HEK293 (cell line): ENCODE data around the gene JAM3.

Experiments
- CTCF ChIA-PET: fragments of 350-600 bp; formaldehyde crosslinking; extraction: SDS; loops from one replicate; lab custom pipeline; 2021; ENCODE audit warnings: antibody characterized with exemption; lab: Yijun Ruan, JAX
- POLR2A ChIA-PET: fragments of 300-600 bp; formaldehyde crosslinking; extraction: SDS; loops from one replicate; lab custom pipeline; 2020; ENCODE audit warnings: antibody characterized with exemption, inconsistent platforms; lab: Yijun Ruan, JAX
- H3K27ac ChIP-seq: fragments of 200-500 bp; sonication (Bioruptor generic); 2 replicates; pipeline ENCODE4 v1.5.1; 2014; ENCODE audit warnings: low read depth, low read length, control low read depth, inconsistent platforms; ENCODE audit errors: extremely low read depth
- H3K36me3 ChIP-seq, 2 experiments: fragments of 200-500 bp in 1 of 2; sonication (Bioruptor generic) in 1 of 2; 1 replicate in 1 of 2; 2 replicates in 1 of 2; pipeline ENCODE4 v1.5.1; 2014 to 2017; ENCODE audit warnings: inconsistent platforms in 2 of 2, low read length in 2 of 2; ENCODE audit not compliant: control insufficient read depth in 2 of 2, insufficient read depth in 1 of 2
- H3K4me1 ChIP-seq: fragments of 200-500 bp; sonication (Bioruptor generic); 2 replicates; pipeline ENCODE4 v1.5.1; 2014; ENCODE audit warnings: mild to moderate bottlenecking, low read length, inconsistent platforms; ENCODE audit not compliant: control insufficient read depth, insufficient read depth
- H3K4me3 ChIP-seq: 2 replicates; pipeline ENCODE4 v1.5.1; 2011; ENCODE audit warnings: low read depth, mild to moderate bottlenecking, control low read depth, low read length, moderate library complexity
- H3K9me3 ChIP-seq: fragments of 200-500 bp; sonication (Bioruptor generic); 2 replicates; pipeline ENCODE4 v1.5.1; 2014; ENCODE audit warnings: low read depth, low read length, inconsistent platforms; ENCODE audit not compliant: control insufficient read depth, insufficient read depth
- GLIS2 ChIP-seq: fragments of 450-650 bp; formaldehyde crosslinking; IDR thresholded peaks from 2 replicates; pipeline ENCODE4 v1.5.1; 2016; ENCODE audit warnings: missing biosample characterization, missing genetic modification characterization
- IKZF3 ChIP-seq: fragments of 450-650 bp; IDR thresholded peaks from 2 replicates; pipeline ENCODE4 v1.5.0; 2018; ENCODE audit warnings: missing biosample characterization, mild to moderate bottlenecking, missing genetic modification characterization, moderate library complexity
- PRDM1 ChIP-seq: fragments of 450-650 bp; formaldehyde crosslinking; IDR thresholded peaks from 2 replicates; pipeline ENCODE4; 2016; ENCODE audit warnings: missing biosample characterization, missing genetic modification characterization
- SCRT1 ChIP-seq: fragments of 450-650 bp; formaldehyde crosslinking; IDR thresholded peaks from 2 replicates; pipeline ENCODE4 v1.5.1; 2016; ENCODE audit warnings: missing biosample characterization, missing genetic modification characterization, borderline replicate concordance
- SETDB1 ChIP-seq: IDR thresholded peaks from one replicate; pipeline ENCODE4 v1.6.1; 2017; ENCODE audit warnings: mild to moderate bottlenecking, low read length, moderate library complexity, mixed read lengths; ENCODE audit not compliant: insufficient read length
- SP2 ChIP-seq: fragments of 450-650 bp; formaldehyde crosslinking; IDR thresholded peaks from 2 replicates; pipeline ENCODE4 v1.5.1; 2016; ENCODE audit warnings: missing biosample characterization, missing genetic modification characterization
- SP3 ChIP-seq: fragments of 450-650 bp; formaldehyde crosslinking; IDR thresholded peaks from 2 replicates; pipeline ENCODE4 v1.5.1; 2016; ENCODE audit warnings: missing biosample characterization, missing genetic modification characterization
- ZBTB44 ChIP-seq: fragments of 450-650 bp; IDR thresholded peaks from 2 replicates; pipeline ENCODE4 v1.5.1; 2018; ENCODE audit warnings: missing biosample characterization, mild to moderate bottlenecking, missing genetic modification characterization
- ZBTB8A ChIP-seq: fragments of 450-650 bp; formaldehyde crosslinking; IDR thresholded peaks from 2 replicates; pipeline ENCODE4 v1.5.1; 2016; ENCODE audit warnings: missing biosample characterization, missing genetic modification characterization
- ZEB2 ChIP-seq: fragments of 450-650 bp; formaldehyde crosslinking; IDR thresholded peaks from 2 replicates; pipeline ENCODE4 v1.5.1; 2016; ENCODE audit warnings: missing biosample characterization, missing genetic modification characterization
- ZIC2 ChIP-seq: fragments of 450-650 bp; formaldehyde crosslinking; IDR thresholded peaks from 2 replicates; pipeline ENCODE4 v1.5.1; 2016; ENCODE audit warnings: missing biosample characterization, missing genetic modification characterization
- ZNF132 ChIP-seq: fragments of 450-650 bp; formaldehyde crosslinking; IDR thresholded peaks from 2 replicates; pipeline ENCODE4 v1.5.1; 2017; ENCODE audit warnings: missing biosample characterization, missing genetic modification characterization, borderline replicate concordance
- ZNF280D ChIP-seq: fragments of 450-650 bp; formaldehyde crosslinking; IDR thresholded peaks from 2 replicates; pipeline ENCODE4 v1.5.1; 2016; ENCODE audit warnings: missing biosample characterization, missing genetic modification characterization
- ZNF335 ChIP-seq: fragments of 450-650 bp; formaldehyde crosslinking; conservative IDR thresholded peaks from 2 replicates; pipeline ENCODE4 v1.5.1; 2016; ENCODE audit warnings: missing biosample characterization, missing genetic modification characterization
- ZNF510 ChIP-seq: fragments of 450-650 bp; formaldehyde crosslinking; IDR thresholded peaks from 2 replicates; pipeline ENCODE4 v1.5.1; 2018; ENCODE audit warnings: mild to moderate bottlenecking, missing genetic modification characterization, missing biosample characterization; ENCODE audit not compliant: insufficient replicate concordance
- ZNF600 ChIP-seq: fragments of 450-650 bp; formaldehyde crosslinking; IDR thresholded peaks from 2 replicates; pipeline ENCODE4 v1.5.1; 2016; ENCODE audit warnings: missing biosample characterization, missing genetic modification characterization
- ZNF610 ChIP-seq: fragments of 450-650 bp; formaldehyde crosslinking; IDR thresholded peaks from 2 replicates; pipeline ENCODE4 v1.5.1; 2016; ENCODE audit warnings: missing biosample characterization, missing genetic modification characterization, borderline replicate concordance
- ZNF670 ChIP-seq: fragments of 450-650 bp; formaldehyde crosslinking; IDR thresholded peaks from 2 replicates; pipeline ENCODE4 v1.5.1; 2016; ENCODE audit warnings: missing biosample characterization, missing genetic modification characterization, low read depth
- ZSCAN16 ChIP-seq: fragments of 450-650 bp; formaldehyde crosslinking; IDR thresholded peaks from 2 replicates; pipeline ENCODE4 v1.5.1; 2016; ENCODE audit warnings: missing biosample characterization, missing genetic modification characterization
- ZSCAN30 ChIP-seq: fragments of 450-650 bp; IDR thresholded peaks from 2 replicates; pipeline ENCODE4 v1.5.1; 2018; ENCODE audit warnings: missing biosample characterization, mild to moderate bottlenecking, missing genetic modification characterization, moderate library complexity
- TF ChIP-seq, protein P1 (sequence below): fragments of 450-650 bp; formaldehyde crosslinking; IDR thresholded peaks from 2 replicates; pipeline ENCODE4 v1.5.1; 2016; ENCODE audit warnings: missing biosample characterization, missing genetic modification characterization
- TF ChIP-seq, protein P2 (sequence below): fragments of 450-650 bp; formaldehyde crosslinking; optimal IDR thresholded peaks from 2 replicates; pipeline ENCODE3; 2016; ENCODE audit warnings: missing biosample characterization, mild to moderate bottlenecking, missing genetic modification characterization
- TF ChIP-seq, protein P3 (sequence below): fragments of 450-650 bp; formaldehyde crosslinking; IDR thresholded peaks from 2 replicates; pipeline ENCODE4 v1.5.1; 2017; ENCODE audit warnings: missing biosample characterization, missing genetic modification characterization
- TF ChIP-seq, protein P4 (sequence below): fragments of 450-650 bp; formaldehyde crosslinking; IDR thresholded peaks from 2 replicates; pipeline ENCODE4 v1.5.1; 2016; ENCODE audit warnings: missing biosample characterization, missing genetic modification characterization

JAM3 gene

DNA sequence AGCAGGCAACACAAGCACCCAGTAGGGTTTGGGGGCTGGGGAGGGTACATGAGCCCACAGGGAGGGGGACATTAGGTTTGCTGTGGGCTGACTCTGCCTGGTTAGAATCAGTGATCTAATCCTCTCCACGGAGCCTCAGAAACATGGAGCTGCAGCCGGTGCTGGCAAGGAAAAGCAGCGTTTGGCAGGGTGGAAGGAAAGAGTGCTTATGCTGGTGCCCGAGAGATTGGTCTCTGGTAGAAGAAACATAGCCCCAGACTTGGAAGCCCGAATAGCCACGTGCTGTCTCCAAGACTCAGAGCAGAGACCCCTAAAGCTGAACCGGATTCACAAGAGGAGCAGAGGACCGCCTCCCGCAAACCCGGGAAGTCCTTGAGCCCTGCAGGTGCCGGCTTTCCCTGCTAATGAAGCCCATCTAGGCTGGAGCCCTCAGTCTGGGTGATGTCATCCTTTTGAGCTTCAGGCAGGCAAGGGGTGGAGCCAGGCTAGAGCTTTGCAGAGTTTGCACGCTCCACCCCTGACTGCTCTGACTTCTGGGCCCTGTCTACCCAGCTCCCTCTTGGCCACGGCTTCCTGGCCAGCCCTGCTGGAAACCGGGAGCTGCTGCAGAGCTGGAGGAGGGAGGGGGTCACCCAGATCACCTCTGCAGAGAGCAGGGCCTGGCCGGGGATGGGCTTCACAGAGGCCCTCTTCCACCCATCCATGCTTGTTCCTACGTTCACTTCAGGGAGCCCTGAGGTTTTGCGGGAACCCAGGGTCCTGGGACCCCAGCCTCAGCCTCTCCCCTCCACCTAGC lies 35.0 kb upstream of the JAM3 start:
- Histone ChIP-seq H3K27ac (no peak overlapping the region), H3K36me3 (no peaks in the 10 kb centered on the region), H3K4me3 (no peak overlapping the region), H3K4me1 (no peaks in the 10 kb centered on the region), H3K9me3 (no peaks in the 10 kb centered on the region)
- ChIA-PET CTCF (interaction anchor here (0.5 to 2.8 kb wide), 8 partner anchors 12 to 152 kb away, joined by 3 to 17 read pairs (median 4); no protein-coding TSS in a partner anchor), POLR2A (interaction anchor here (0.6 to 1.4 kb wide), 13 partner anchors 8 to 239 kb away, joined by 3 to 8 read pairs (median 4); partner anchors contain the start of genes JAM3, NCAPD3 and VPS26B)
- TF ChIP-seq SP2 (tag by site-specific recombination) (peak; percentile 69), ZBTB8A (tag by site-specific recombination) (peak; percentile 87), ZNF280D (tag by site-specific recombination) (no peak), ZSCAN16 (tag by site-specific recombination) (no peak), ZBTB44 (tag by site-specific recombination) (no peak), ZNF610 (no peak), IKZF3 (peak; percentile 43; the same call in 1 of the 2 replicates), ZEB2 (tag by site-specific recombination) (peak; percentile 56; the same call in 1 of the 2 replicates), SCRT1 (tag by site-specific recombination) (no peak), ZNF132 (tag by site-specific recombination) (no peak), ZNF670 (tag by site-specific recombination) (no peak), ZSCAN30 (tag by site-specific recombination) (peak; percentile 88), SP3 (0 out of 2 replicates have a peak, but pooled peaks have one; percentile 33), ZIC2 (tag by site-specific recombination) (peak; percentile 77), GLIS2 (tag by site-specific recombination) (0 out of 2 replicates have a peak, but pooled peaks have one; percentile 18), SETDB1 (no peak), PRDM1 (no peak), ZNF335 (tag by site-specific recombination) (peak; percentile 87), ZNF600 (tag by site-specific recombination) (peak; percentile 89; the same call in 1 of the 2 replicates), ZNF510 (no peak)
- TF ChIP-seq, protein P1, sequence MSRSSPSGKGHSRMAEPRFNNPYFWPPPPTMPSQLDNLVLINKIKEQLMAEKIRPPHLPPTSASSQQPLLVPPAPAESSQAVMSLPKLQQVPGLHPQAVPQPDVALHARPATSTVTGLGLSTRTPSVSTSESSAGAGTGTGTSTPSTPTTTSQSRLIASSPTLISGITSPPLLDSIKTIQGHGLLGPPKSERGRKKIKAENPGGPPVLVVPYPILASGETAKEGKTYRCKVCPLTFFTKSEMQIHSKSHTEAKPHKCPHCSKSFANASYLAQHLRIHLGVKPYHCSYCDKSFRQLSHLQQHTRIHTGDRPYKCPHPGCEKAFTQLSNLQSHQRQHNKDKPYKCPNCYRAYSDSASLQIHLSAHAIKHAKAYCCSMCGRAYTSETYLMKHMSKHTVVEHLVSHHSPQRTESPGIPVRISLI (tag by site-specific recombination), result no peak
- TF ChIP-seq, protein P2, sequence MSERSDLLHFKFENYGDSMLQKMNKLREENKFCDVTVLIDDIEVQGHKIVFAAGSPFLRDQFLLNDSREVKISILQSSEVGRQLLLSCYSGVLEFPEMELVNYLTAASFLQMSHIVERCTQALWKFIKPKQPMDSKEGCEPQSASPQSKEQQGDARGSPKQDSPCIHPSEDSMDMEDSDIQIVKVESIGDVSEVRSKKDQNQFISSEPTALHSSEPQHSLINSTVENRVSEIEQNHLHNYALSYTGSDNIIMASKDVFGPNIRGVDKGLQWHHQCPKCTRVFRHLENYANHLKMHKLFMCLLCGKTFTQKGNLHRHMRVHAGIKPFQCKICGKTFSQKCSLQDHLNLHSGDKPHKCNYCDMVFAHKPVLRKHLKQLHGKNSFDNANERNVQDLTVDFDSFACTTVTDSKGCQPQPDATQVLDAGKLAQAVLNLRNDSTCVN (tag by site-specific recombination), result peak; percentile 21
- TF ChIP-seq, protein P3, sequence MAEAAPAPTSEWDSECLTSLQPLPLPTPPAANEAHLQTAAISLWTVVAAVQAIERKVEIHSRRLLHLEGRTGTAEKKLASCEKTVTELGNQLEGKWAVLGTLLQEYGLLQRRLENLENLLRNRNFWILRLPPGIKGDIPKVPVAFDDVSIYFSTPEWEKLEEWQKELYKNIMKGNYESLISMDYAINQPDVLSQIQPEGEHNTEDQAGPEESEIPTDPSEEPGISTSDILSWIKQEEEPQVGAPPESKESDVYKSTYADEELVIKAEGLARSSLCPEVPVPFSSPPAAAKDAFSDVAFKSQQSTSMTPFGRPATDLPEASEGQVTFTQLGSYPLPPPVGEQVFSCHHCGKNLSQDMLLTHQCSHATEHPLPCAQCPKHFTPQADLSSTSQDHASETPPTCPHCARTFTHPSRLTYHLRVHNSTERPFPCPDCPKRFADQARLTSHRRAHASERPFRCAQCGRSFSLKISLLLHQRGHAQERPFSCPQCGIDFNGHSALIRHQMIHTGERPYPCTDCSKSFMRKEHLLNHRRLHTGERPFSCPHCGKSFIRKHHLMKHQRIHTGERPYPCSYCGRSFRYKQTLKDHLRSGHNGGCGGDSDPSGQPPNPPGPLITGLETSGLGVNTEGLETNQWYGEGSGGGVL, result peak; percentile 44; the same call in 1 of the 2 replicates
- TF ChIP-seq, protein P4, sequence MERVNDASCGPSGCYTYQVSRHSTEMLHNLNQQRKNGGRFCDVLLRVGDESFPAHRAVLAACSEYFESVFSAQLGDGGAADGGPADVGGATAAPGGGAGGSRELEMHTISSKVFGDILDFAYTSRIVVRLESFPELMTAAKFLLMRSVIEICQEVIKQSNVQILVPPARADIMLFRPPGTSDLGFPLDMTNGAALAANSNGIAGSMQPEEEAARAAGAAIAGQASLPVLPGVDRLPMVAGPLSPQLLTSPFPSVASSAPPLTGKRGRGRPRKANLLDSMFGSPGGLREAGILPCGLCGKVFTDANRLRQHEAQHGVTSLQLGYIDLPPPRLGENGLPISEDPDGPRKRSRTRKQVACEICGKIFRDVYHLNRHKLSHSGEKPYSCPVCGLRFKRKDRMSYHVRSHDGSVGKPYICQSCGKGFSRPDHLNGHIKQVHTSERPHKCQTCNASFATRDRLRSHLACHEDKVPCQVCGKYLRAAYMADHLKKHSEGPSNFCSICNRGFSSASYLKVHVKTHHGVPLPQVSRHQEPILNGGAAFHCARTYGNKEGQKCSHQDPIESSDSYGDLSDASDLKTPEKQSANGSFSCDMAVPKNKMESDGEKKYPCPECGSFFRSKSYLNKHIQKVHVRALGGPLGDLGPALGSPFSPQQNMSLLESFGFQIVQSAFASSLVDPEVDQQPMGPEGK (tag by site-specific recombination), result 0 out of 2 replicates have a peak, but pooled peaks have one; percentile 23
